NOMO-1 treated with DMSO at 0.1 percent for 48 hours (cell line): ENCODE results near the gene GPR137.
"Not testable (repeated sequence)": the region's sequence is repeated elsewhere in the genome, so short reads cannot be mapped to it uniquely, and the experiment has no call there.

Experiments
- DNase-seq: peaks from one replicate; lab custom pipeline; 2025; ENCODE audit not compliant: unreplicated experiment; lab: John Stamatoyannopoulos, UW

The GPR137 gene

GRCh38 chr11:64299847-64300648 is 14.4 kb downstream of the GPR137 start, which contains the start of gene CATSPERZ:
Gene CATSPERZ (plus strand): TSS chr11:64300358. CDS start chr11:64300411, 53 bp downstream.
- DNase-seq: no peak

GRCh38 chr11:64303109-64304031 is 17.7 kb downstream of the GPR137 start:
- no peak for DNase-seq

GRCh38 chr11:64304032-64304315 is 18.3 kb downstream of the GPR137 start:
- DNase-seq: no peak

GRCh38 chr11:64304316-64305072 is 18.8 kb downstream of the GPR137 start:
- DNase-seq: peak; percentile 91

GRCh38 chr11:64305075-64305690 is 19.5 kb downstream of the GPR137 start, which contains the start of gene ESRRA:
Gene ESRRA (plus strand): TSS chr11:64305524. CDS start chr11:64307180, 1,656 bp downstream.
- peak; percentile 100 for DNase-seq

- peak; percentile 78 for DNase-seq
Measured at GRCh38 chr11:64305691-64306562, 20.3 kb downstream of the GPR137 start.

- DNase-seq: no peak
Measured at GRCh38 chr11:64306563-64306875, 20.9 kb downstream of the GPR137 start.

- no peak for DNase-seq
Measured at GRCh38 chr11:64306876-64307622, 21.4 kb downstream of the GPR137 start.

GRCh38 chr11:64307795-64308194 is 22.1 kb downstream of the GPR137 start:
- DNase-seq: not testable (repeated sequence)

GRCh38 chr11:64312947-64313346 is 27.3 kb downstream of the GPR137 start:
- DNase-seq: no peak

GRCh38 chr11:64313491-64314145 is 28.0 kb downstream of the GPR137 start:
- no peak for DNase-seq

- DNase-seq: no peak
Measured at GRCh38 chr11:64314146-64314804, 28.6 kb downstream of the GPR137 start.

GRCh38 chr11:64314805-64315561 is 29.3 kb downstream of the GPR137 start:
- no peak for DNase-seq

GRCh38 chr11:64315667-64316526 is 30.2 kb downstream of the GPR137 start:
- DNase-seq: not testable (repeated sequence)

GRCh38 chr11:64316672-64317324 is 31.1 kb downstream of the GPR137 start:
- DNase-seq: no peak
